Measurements from ENCODE around the gene GALNTL6. TPM values are rescaled to one million over a fixed set of nuclear protein-coding genes. Genes with fewer than 3 reads are reported as not detected.
A peak's percentile ranks its signal among the peaks of the same experiment; 100 is the strongest.

GALNTL6 gene
- polyA plus RNA-seq, 6 donors from 2014 or later: 0.09 to 1.5 (median 0.52) TPM

DNA sequence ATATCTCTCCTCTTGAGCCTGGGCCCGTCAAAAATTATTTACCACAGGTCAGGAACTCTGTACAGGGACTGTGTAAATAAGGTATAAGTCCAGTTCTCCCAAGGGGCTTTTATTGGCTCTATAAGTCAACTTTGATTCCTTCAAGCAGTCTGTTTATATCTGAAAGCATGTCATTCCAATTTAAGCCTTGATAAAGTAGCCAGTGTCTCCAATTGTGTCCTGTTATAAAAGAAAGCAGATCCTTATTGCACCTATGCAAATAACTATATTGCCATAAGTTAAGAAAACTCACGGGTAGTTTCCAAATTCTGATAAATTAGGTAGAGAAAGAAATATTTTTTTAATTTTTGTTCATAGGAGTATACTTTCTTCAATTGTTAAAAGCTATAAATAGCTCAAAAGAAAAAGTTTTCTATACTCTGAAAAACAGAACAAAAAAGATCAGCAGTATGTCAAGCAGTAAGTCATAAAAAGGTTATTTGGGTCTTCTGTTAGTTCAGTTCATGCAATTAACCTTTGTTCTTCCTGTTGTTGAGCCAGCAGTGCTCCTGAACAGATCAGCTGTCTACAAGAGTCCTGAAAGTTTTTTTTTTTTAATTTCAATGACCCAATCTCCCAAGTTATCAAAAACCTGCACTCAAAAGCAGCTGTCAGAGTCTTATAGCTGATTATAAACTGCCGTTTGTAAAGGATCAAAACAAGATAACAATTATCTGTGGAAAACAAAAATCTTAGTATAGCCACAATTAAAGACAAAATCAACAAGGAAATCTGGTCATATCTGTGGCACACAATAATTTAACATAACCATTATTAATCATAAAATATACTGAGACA, 1177.0 kb downstream of the GALNTL6 start:
- Mint-ChIP-seq H3K4me1 (no peaks in the 10 kb centered on the region), H3K36me3 (peaks cover 14 to 17% of the 10 kb centered on the region in 2 donors), H3K4me3 (no peak overlapping the region), H3K27me3 (peaks cover 0 to 3% (median 0%) of the 10 kb centered on the region in 3 donors), H3K27ac (no peak overlapping the region), H3K9me3 (peaks cover 8 to 30% (median 10%) of the 10 kb centered on the region in 7 donors)
- DNase-seq (no peak), ATAC-seq (ENCODE audit: low read depth in 2 of 2) (no peak)

DNA sequence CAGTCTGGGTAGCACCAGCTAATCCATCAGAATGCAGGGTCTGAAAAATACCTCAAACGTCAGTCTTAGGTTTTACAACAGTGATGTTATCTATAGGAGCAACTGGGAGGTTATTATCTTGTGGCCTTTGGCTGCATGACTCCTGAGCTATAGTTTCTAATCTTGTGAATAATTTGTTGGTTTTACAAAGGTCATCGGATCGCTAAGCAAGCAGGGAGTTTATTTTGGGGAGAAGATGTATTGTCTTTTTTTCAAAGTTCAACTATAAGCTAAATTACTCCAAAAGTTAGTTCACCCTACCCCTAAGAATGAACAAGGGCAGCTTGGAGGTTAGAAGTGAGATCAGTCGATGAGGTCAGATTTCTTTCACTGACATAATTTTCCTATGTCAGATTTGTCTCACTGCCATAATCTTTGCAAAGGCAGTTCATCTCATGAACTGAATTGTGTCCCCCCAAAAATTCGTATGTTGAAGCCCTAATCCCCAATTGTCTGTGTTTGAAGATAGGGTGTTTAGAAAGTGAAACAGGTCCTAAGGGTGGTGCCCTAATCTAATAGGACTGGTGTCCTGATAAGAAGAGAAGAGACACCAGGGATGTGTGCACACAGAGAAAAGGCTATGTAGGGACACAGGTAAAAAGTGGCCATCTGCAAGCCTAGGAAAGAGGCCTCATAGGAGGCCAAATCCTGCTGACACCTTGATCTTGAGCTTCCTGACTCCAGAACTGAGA, 1179.6 kb downstream of the GALNTL6 start:
- ATAC-seq (ENCODE audit: low read depth in 2 of 2): no peak
- Mint-ChIP-seq H3K27ac (no peak overlapping the region), H3K4me1 (no peaks in the 10 kb centered on the region), H3K27me3 (peaks cover 0 to 8% (median 5%) of the 10 kb centered on the region in 3 donors), H3K36me3 (peaks cover 11 to 12% of the 10 kb centered on the region in 2 donors), H3K4me3 (no peak overlapping the region), H3K9me3 (peaks cover 4 to 21% (median 9%) of the 10 kb centered on the region in 7 donors)
- DNase-seq: no peak

DNA sequence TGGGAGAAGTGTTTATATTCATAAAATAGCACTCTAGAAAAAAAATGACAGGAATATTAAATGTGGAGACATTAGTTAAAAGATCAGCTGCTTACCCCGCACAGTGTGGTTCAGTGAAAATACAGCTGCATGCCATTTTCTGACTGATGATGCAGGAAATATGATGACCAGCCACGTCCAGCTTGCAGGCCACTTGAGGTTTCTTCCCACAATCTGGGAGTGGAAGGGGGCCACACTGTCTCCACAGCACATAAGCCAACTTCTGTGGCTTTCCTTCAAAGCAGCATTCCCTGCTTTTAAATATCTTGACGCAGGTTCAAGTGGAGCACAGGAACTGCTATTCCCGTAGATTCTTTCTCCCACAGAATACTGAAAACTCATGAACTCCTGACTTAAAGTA, 1182.0 kb downstream of the GALNTL6 start:
- no peaks in the 10 kb centered on the region for H3K36me3 Mint-ChIP-seq
- H3K27ac Mint-ChIP-seq: peak overlapping the region in 1 of 6 donors; percentile 6
- H3K9me3 Mint-ChIP-seq: no peaks in the 10 kb centered on the region
- DNase-seq: no peak
- H3K27me3 Mint-ChIP-seq: peaks cover 5 to 11% (median 11%) of the 10 kb centered on the region in 3 donors
- H3K4me3 Mint-ChIP-seq: no peak overlapping the region
- no peak for ATAC-seq (ENCODE audit: low read depth in 2 of 2)
- H3K4me1 Mint-ChIP-seq: no peaks in the 10 kb centered on the region

DNA sequence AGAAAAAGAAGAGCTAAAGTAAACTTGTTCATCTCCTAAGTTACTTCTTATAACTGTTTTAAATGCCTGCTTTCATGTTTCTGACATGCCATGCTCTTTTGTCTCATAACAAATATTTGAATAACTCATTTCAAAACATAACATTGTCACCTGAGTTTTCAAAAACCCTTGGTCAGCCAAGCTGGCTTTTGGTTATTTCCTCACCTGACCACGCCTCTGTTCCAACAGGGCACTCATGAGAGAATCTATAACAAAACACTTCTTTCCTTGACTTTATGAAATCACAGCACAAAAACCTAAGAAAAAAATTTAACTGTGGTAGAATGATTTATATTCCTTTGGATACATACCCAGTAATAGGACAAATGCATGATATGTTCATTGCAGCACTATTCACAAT, 1182.5 kb downstream of the GALNTL6 start:
- Mint-ChIP-seq H3K4me1 (no peaks in the 10 kb centered on the region), H3K27ac (no peak overlapping the region), H3K9me3 (no peaks in the 10 kb centered on the region), H3K36me3 (no peaks in the 10 kb centered on the region), H3K4me3 (no peak overlapping the region), H3K27me3 (peaks cover 5 to 11% (median 11%) of the 10 kb centered on the region in 3 donors)
- ATAC-seq (ENCODE audit: low read depth in 2 of 2) (no peak), DNase-seq (no peak)

DNA sequence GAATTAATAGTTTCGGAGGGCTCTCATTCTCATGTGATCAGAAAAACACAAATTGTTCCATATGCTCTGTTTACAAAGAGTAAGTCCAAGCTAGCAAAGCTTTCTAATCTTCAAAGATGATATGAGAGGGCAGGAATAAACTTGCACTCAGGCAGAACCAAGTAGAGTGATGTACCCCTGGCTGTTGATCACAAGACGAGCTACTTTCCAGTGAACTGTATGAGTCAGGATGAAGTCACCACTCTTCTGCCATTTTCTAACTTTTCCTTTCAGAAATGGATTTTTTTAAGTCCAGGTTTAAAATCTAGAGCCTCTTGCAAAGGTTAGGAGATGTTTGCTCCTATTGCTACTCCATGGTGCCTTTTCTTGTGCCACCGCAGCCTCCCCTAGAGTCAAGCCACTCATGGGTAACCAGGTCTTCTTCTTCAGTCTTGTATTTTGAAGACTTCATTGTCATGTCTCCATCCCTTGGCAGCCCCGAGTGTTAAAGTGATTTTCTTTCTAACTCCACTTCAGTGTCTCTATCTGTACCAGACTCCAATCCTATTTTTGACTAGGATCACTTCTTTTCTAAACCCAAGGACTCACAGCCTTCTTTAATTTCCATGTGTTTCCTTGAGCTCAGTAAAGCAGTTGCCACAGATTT, 1183.5 kb downstream of the GALNTL6 start:
- no peak for DNase-seq

DNA sequence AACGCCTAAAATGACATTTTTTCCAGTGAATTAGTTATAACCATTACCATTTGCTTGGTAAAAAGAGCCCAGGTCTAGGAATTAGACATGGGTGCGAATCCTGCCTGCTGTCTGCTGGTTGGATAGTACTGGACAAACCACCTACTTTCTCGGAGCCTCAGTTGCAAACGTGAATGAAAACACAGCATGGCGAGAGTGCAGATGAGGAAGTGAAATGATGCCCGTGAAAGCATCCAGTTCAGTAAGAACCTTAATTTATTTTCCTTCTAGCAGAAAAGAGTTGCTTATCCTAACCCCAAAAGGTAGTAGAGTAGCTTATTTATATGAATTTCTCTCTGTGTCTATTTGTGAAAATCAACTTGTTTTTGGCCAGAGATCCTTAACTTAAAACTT, 1184.0 kb downstream of the GALNTL6 start:
- Mint-ChIP-seq H3K4me1 (no peaks in the 10 kb centered on the region), H3K9me3 (no peaks in the 10 kb centered on the region), H3K36me3 (no peaks in the 10 kb centered on the region), H3K27ac (no peak overlapping the region), H3K27me3 (peaks cover 5 to 11% (median 11%) of the 10 kb centered on the region in 3 donors), H3K4me3 (no peak overlapping the region)
- no peak for DNase-seq
- ATAC-seq (ENCODE audit: low read depth in 2 of 2): no peak

More for the DNA sequence above, 1183.5 kb downstream of the GALNTL6 start:
- no peak for ATAC-seq (ENCODE audit: low read depth in 2 of 2)
- no peak overlapping the region for H3K27ac Mint-ChIP-seq
- no peaks in the 10 kb centered on the region for H3K36me3 Mint-ChIP-seq
- H3K4me3 Mint-ChIP-seq: no peak overlapping the region
- peaks cover 5 to 11% (median 11%) of the 10 kb centered on the region in 3 donors for H3K27me3 Mint-ChIP-seq
- no peaks in the 10 kb centered on the region for H3K4me1 Mint-ChIP-seq
- no peaks in the 10 kb centered on the region for H3K9me3 Mint-ChIP-seq

DNA sequence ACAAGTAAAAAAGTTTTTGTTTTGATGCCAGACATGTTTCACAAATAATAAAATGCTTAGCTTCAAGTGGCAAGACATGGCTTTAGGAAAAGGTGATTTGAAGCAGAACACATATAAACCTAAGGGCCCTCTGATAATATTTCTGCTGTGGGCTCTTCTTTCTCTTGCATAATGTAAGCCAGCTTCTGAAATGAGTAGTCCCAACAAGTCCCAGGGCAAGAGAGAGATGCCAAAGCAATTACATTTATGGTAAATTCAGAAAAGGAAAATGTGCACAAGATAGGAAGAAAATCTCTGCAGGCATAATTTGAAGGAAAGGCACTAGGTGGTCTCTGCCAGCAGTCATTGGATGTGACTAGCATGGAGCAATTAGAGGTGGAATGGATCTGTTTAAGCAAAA, 1184.7 kb downstream of the GALNTL6 start:
- H3K9me3 Mint-ChIP-seq: no peaks in the 10 kb centered on the region
- no peaks in the 10 kb centered on the region for H3K4me1 Mint-ChIP-seq
- no peaks in the 10 kb centered on the region for H3K36me3 Mint-ChIP-seq
- H3K4me3 Mint-ChIP-seq: no peak overlapping the region
- ATAC-seq (ENCODE audit: low read depth in 2 of 2) (no peak), DNase-seq (no peak)
- peaks cover 5 to 11% (median 11%) of the 10 kb centered on the region in 3 donors for H3K27me3 Mint-ChIP-seq
- no peak overlapping the region for H3K27ac Mint-ChIP-seq

DNA sequence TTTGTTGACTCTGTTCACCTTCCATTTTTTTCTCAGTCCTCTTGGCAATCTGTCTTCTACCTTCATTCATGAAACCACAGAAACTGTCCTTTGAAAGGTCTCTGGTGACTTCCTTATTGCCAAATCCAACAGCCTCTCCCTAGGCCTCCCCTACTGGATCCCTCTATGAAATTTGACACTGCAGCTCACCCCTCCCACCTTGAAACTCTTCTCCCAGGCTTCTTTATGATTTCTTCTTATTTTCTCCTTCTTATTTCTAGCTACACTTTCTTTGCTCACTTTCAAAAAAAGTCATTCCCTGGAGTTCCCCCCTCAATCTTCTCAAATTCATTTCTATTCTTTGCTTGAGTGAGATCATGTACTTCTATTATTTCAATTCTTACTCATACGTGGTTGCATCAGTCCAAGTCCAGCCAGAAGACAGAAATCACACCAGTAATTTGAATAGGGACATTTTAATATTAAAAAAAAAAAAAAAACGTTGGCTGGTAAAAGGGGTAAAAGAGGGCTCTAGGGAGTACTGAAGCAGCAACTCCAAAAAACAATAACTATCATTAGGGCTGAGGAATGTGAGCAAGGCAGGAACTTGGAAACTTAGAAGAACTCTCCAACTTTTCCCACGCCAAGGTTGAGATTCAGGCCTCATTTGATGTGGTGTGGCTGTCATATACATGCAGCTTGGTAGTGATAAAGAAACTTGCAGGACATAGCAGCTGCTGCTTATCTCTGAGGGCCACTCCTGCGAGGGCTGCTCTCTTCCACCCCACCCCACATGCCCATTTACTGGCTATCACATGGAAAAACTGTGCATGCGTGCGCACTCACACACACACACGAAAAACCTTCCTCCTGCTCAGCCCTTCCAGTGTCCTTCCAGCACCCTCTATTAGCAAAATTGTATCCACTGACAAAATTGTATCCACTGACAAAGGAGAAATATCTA, 1185.6 kb downstream of the GALNTL6 start:
- peaks cover 5 to 11% (median 11%) of the 10 kb centered on the region in 3 donors for H3K27me3 Mint-ChIP-seq
- H3K4me1 Mint-ChIP-seq: no peaks in the 10 kb centered on the region
- H3K9me3 Mint-ChIP-seq: no peaks in the 10 kb centered on the region
- ATAC-seq (ENCODE audit: low read depth in 2 of 2) (no peak), DNase-seq (no peak)
- H3K27ac Mint-ChIP-seq: no peak overlapping the region
- no peaks in the 10 kb centered on the region for H3K36me3 Mint-ChIP-seq
- no peak overlapping the region for H3K4me3 Mint-ChIP-seq

DNA sequence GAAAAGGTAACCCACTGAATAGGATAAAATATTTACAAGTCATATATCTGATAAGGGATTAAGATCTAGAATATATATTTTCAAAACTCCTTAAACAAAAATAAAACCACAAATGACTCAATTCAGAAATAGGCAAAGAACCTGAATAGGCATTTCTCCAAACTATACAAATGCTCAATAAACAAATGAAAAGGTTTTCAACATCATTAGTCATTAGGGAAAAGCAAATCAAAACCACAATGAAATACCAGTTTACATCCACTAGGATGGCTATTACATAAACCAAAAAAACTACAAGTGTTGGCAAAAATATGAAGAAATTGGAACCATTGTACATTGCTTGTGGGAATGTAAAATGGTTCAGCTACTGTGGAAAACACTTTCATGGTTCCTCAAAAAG, 1188.4 kb downstream of the GALNTL6 start:
- H3K27me3 Mint-ChIP-seq: peaks cover 3 to 11% (median 5%) of the 10 kb centered on the region in 3 donors
- no peak for DNase-seq
- H3K36me3 Mint-ChIP-seq: no peaks in the 10 kb centered on the region
- no peak overlapping the region for H3K4me3 Mint-ChIP-seq
- H3K9me3 Mint-ChIP-seq: no peaks in the 10 kb centered on the region
- ATAC-seq (ENCODE audit: low read depth in 2 of 2): no peak
- no peak overlapping the region for H3K27ac Mint-ChIP-seq
- no peaks in the 10 kb centered on the region for H3K4me1 Mint-ChIP-seq

DNA sequence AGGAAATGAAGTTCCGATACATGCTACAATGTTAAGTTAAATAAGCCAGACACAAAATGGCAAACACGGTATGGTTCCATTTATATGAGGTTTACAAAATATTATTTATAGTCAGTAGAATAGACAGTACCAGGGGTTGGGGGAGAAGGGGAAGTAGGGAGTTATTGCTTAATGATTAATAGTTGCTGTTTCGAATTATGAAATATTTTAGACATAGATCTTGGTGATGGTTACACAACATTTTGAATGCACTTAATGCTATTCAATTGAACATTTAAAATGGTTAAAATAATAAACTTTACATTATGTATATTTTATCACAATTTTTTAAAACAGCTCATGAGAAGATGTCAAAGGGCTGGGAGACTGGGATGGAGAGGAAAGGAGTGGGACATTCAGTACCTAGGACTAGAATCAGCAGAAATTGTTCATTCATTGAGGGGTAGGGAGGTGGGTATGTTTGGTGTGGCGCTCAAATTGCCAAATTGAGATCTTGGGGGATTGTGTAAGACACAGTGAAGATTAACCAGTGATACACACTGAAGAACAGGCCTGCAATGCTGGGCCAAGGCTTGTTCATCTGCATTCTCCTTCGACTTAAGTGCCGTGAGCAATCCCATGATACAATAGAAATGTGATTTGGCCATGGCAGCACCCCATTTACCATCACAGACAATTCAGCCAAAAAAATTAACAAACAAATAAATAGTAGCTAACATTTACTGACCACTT, 1189.8 kb downstream of the GALNTL6 start:
- Mint-ChIP-seq H3K9me3 (no peaks in the 10 kb centered on the region), H3K27ac (no peak overlapping the region), H3K27me3 (peaks cover 0 to 10% (median 3%) of the 10 kb centered on the region in 3 donors), H3K36me3 (no peaks in the 10 kb centered on the region), H3K4me3 (no peak overlapping the region), H3K4me1 (no peaks in the 10 kb centered on the region)
- no peak for ATAC-seq (ENCODE audit: low read depth in 2 of 2)
- no peak for DNase-seq

DNA sequence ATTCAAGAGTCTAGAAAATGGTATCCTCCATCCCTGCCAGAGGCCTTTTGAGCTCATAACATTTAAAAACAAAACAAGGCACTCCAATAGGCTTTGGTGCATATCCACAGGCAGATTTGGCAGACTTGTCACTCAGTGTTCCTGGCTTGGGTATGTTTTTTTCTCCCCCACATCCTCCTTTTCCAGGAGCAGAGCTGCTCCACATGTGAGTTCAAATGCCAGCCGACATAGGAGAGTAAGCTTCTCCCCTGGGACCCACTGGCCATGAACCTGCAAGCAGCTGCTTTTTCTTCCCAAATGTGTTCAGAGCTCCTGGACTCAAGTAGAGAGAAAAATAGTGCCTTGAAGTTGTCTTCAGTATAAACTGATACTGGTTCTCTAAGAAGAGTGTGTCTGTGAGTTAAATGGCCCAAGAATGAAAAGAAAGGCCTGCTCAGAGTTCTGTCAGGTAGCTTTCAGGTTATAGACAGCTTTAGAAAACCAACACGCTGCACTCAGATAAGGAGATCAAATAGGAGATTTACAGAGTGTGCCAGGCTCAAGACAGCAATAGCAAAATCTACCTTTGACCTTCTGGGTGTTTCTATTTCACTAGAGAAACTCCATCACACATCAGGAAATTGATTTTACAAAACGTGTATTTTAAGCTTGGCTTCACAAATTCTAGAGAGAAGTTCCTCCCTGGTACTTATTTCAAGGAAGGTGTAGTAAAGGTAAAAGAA, 1192.9 kb downstream of the GALNTL6 start:
- ATAC-seq (ENCODE audit: low read depth in 2 of 2): no peak
- H3K27ac Mint-ChIP-seq: no peak overlapping the region
- no peaks in the 10 kb centered on the region for H3K27me3 Mint-ChIP-seq
- no peak overlapping the region for H3K4me3 Mint-ChIP-seq
- H3K4me1 Mint-ChIP-seq: no peaks in the 10 kb centered on the region
- DNase-seq: no peak
- no peaks in the 10 kb centered on the region for H3K9me3 Mint-ChIP-seq
- H3K36me3 Mint-ChIP-seq: no peaks in the 10 kb centered on the region

DNA sequence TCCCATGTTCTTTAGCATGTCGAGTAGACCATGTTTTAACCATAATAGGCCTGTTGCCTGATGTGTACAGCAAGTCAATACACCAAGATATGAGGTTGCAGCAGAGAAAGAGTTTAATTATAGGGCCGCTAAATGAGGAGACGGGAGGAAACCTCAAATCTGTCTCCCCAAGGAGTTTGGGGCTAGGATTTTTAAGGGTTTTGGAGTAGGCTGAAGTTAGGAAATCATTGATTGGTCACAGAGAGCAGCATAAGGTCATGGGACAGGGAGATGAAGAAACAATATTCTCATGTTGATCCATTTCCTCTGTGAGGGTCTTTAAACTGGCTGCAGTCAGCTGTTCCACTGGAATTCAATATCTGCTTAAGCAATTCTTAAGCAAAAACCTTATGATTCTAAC, 1195.2 kb downstream of the GALNTL6 start:
- no peaks in the 10 kb centered on the region for H3K27me3 Mint-ChIP-seq
- no peak for ATAC-seq (ENCODE audit: low read depth in 2 of 2)
- H3K36me3 Mint-ChIP-seq: no peaks in the 10 kb centered on the region
- no peak for DNase-seq
- no peak overlapping the region for H3K4me3 Mint-ChIP-seq
- no peak overlapping the region for H3K27ac Mint-ChIP-seq
- no peaks in the 10 kb centered on the region for H3K4me1 Mint-ChIP-seq
- H3K9me3 Mint-ChIP-seq: no peaks in the 10 kb centered on the region

All from naive B cell (primary cell).